HG02981 (cell line): Measurements from ENCODE around the gene POLR2C.

Source experiments
- ATAC-seq: cut with Tn5 transposase; IDR thresholded peaks from one replicate; pipeline ENCODE4 v1.9.1; 2021; ENCODE audit warnings: mild to moderate bottlenecking, moderate library complexity; ENCODE audit not compliant: unreplicated experiment

POLR2C gene

DNA sequence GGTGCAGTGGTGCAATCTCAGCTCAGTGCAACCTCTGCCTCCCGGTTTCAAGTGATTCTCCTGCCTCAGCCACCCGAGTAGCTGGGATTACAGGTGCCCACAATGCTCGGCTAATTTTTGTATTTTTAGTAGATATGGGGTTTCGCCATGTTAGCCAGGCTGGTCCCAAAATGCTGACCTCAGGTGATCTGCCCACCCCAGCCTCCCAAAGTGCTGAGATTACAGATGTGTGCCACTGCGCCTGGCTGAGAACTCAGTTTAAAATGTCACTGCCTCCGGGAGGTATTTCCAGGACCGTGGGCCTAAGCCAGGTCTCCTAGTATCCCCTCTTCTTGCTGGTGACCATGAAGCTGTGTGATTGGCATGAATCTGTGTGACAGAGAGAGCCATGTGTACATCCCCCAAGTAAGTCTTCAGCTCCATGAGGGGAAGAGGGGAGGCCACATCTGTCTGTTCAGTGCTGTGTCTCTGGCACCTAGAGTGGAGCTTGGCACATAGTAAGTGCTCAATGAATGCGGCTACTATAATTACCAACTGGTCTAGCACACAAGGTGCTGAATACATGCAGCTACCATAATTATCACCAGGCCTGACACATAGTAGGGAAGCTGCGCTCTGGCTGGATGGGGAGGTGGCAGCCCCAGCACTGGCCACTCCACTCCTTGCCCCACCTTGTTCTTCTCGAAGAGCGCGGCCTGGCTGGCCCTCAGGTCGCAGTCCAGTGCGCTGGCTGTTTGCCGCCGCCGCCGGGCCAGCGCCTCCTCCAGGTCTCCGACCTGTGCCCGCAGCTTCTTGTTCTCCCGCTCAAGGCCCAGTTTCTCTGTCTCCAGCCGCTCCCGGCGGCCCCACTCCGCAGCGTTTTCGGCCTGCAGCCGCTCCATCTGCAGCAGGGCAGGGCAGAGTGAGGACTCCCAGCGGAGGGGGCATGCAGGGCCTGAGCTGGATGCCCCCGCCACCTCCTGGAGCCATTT, 55.2 kb downstream of the POLR2C start:
- ATAC-seq: no peak

GRCh38 chr16:57518520-57518919, 56.0 kb downstream of the POLR2C start:
- ATAC-seq: no peak

DNA sequence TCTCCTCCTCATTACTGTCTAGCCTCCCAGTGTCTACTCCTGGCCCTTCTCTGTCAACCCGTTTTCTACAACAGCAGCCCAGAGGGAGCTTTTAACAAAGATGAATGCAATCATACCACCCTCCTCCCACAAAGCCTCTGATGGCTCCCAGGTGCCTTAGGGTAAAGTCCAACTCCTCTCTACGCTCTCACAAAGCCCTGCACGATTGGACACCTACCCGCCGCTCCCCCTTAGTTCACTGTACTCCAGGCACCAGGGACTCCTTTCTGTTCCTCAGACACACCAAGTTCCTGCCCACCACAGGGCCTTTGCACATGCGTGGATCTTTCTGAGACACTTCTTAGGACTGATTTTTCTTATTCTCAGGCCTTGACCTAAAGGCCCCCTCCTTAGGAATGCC, 56.4 kb downstream of the POLR2C start:
- ATAC-seq: no peak

GRCh38 chr16:57519796-57520360, 57.4 kb downstream of the POLR2C start:
- no peak for ATAC-seq
